Gastroesophageal sphincter (tissue), 4 donors: ENCODE results near the gene NAP1L4. TPM values are rescaled to one million over a fixed set of nuclear protein-coding genes. Genes with fewer than 3 reads are reported as not detected.
A peak's percentile ranks its signal among the peaks of the same experiment; 100 is the strongest.

Source experiments
- ATAC-seq: fragments of 150-250 bp; one replicate; pipeline ENCODE4 v1.9.1; 2016; ENCODE audit warnings: mild to moderate bottlenecking, moderate library complexity
- H3K27ac ChIP-seq, 4 donors: fragments of 200-600 bp; sonication (generic) in 3 of 4; 1 replicate in 3 of 4; 2 replicates in 1 of 4; pipeline ENCODE4 v1.5.1; 2016 to 2019
- H3K27me3 ChIP-seq: fragments of 200-600 bp; sonication (generic); one replicate; pipeline ENCODE4 v1.5.1; 2019
- H3K36me3 ChIP-seq, 2 donors: fragments of 200-600 bp; sonication (generic); one replicate each; pipeline ENCODE4 v1.5.1; 2019; ENCODE audit warnings: control low read depth in 1 of 2
- H3K4me1 ChIP-seq, 3 donors: fragments of 200-600 bp; sonication (generic); 1 replicate in 2 of 3; 2 replicates in 1 of 3; pipeline ENCODE4 v1.5.1; 2016 to 2019; ENCODE audit warnings: control low read depth in 2 of 3
- H3K4me3 ChIP-seq, 2 donors: fragments of 200-600 bp; sonication (generic); one replicate each; pipeline ENCODE4 v1.5.1; 2019; ENCODE audit warnings: mild to moderate bottlenecking in 1 of 2, moderate library complexity in 1 of 2
- H3K9me3 ChIP-seq, 3 donors: fragments of 200-600 bp; sonication (generic); one replicate each; pipeline ENCODE4 v1.5.1; 2017 to 2019; ENCODE audit warnings: control low read depth in 2 of 3
- CTCF ChIP-seq, 4 experiments: fragments of 200-600 bp in 2 of 4; fragments of 450-650 bp in 2 of 4; sonication (generic) in 1 of 4; IDR thresholded peaks; one replicate each; pipeline ENCODE4 v1.5.1; 2017 to 2019; ENCODE audit warnings: antibody characterized with exemption in 4 of 4, mild to moderate bottlenecking in 2 of 4, moderate library complexity in 2 of 4
- EP300 ChIP-seq: sonication (generic); formaldehyde crosslinking; IDR thresholded peaks from one replicate; pipeline ENCODE4 v1.6.1; 2017; ENCODE audit warnings: antibody characterized with exemption, mild to moderate bottlenecking
- POLR2A ChIP-seq, 2 donors: fragments of 450-650 bp; IDR thresholded peaks; one replicate each; pipeline ENCODE4 v1.6.1; 2017; ENCODE audit warnings: antibody characterized with exemption in 2 of 2, mild to moderate bottlenecking in 2 of 2, moderate library complexity in 1 of 2
- POLR2AphosphoS5 ChIP-seq: sonication (generic); formaldehyde crosslinking; IDR thresholded peaks from one replicate; pipeline ENCODE4 v1.6.1; 2017; ENCODE audit warnings: antibody characterized with exemption
- WGBS, 2 donors: methylation state at CpG; one replicate each; pipeline ENCODE4 v1.1.5; 2018; ENCODE audit warnings: low coverage in 1 of 2; 5-methylcytosine and 5-hydroxymethylcytosine counted together
- total RNA-seq, 4 donors: library from RNA; depleted of rRNA; stranded (reverse); fragments of >200 nt; gene quantifications; one replicate each; pipeline ENCODE4 v1.1.0, GENCODE V29; 2016

Gene NAP1L4
- total RNA-seq, 4 donors from 2014 or later, result 107 to 175 (median 137) TPM

- no peak for TF ChIP-seq POLR2AphosphoS5
- TF ChIP-seq CTCF (IDR thresholded peaks at IDR 0.05), result no peak
- no peak for TF ChIP-seq POLR2A (IDR thresholded peaks at IDR 0.05)
- no peak for TF ChIP-seq EP300
- no peak for ATAC-seq
- H3K4me1 ChIP-seq, result peaks cover 0 to 40% (median 8%) of the 10 kb centered on the region in 3 donors
- H3K27ac ChIP-seq, result peak overlapping the region in 1 of 4 donors; percentile 81
- H3K9me3 ChIP-seq, result no peaks in the 10 kb centered on the region
- no peak overlapping the region for H3K4me3 ChIP-seq
- 80 to 94% methylated on average over 3 of the region's 8 CpGs for WGBS, 2 donors
- H3K27me3 ChIP-seq, result no peaks in the 10 kb centered on the region
- peaks cover 0 to 84% of the 10 kb centered on the region in 2 donors for H3K36me3 ChIP-seq
These were observed 10.7 kb upstream of the NAP1L4 start for GRCh38 chr11:3002871-3003270.

- Histone ChIP-seq H3K27me3 (no peaks in the 10 kb centered on the region), H3K36me3 (peaks cover 0 to 80% of the 10 kb centered on the region in 2 donors), H3K9me3 (no peaks in the 10 kb centered on the region), H3K4me1 (peaks cover 0 to 40% (median 8%) of the 10 kb centered on the region in 3 donors), H3K4me3 (no peak overlapping the region), H3K27ac (peak overlapping the region in 2 of 4 donors; percentile 81)
- 72% methylated on average over 5 of the region's 8 CpGs; no CpG with 5 or more reads in 1 of the 2 donors for WGBS, 2 donors
- TF ChIP-seq EP300 (no peak), POLR2AphosphoS5 (no peak), CTCF (IDR thresholded peaks at IDR 0.05) (no peak), POLR2A (IDR thresholded peaks at IDR 0.05) (no peak)
- ATAC-seq, result no peak
These were observed 10.3 kb upstream of the NAP1L4 start for GRCh38 chr11:3002351-3002861.

- Histone ChIP-seq H3K27me3 (no peaks in the 10 kb centered on the region), H3K27ac (peak overlapping the region in 3 of 4 donors; percentile 70 to 81 (median 81)), H3K4me1 (peaks cover 0 to 40% (median 8%) of the 10 kb centered on the region in 3 donors), H3K36me3 (peaks cover 0 to 71% of the 10 kb centered on the region in 2 donors), H3K9me3 (no peaks in the 10 kb centered on the region), H3K4me3 (no peak overlapping the region)
- no peak for ATAC-seq
- WGBS, 2 donors, result 69% methylated on average over 2 of the region's 6 CpGs; no CpG with 5 or more reads in 1 of the 2 donors
- TF ChIP-seq POLR2AphosphoS5 (no peak), CTCF (IDR thresholded peaks at IDR 0.05) (no peak), POLR2A (IDR thresholded peaks at IDR 0.05) (no peak), EP300 (no peak)
These were observed 9.4 kb upstream of the NAP1L4 start for GRCh38 chr11:3001496-3001895.

GRCh38 chr11:3000032-3000961 lies 8.2 kb upstream of the NAP1L4 start:
- H3K36me3 ChIP-seq, result peaks cover 0 to 59% of the 10 kb centered on the region in 2 donors
- no peaks in the 10 kb centered on the region for H3K27me3 ChIP-seq
- ATAC-seq, result peak; percentile 68
- H3K4me3 ChIP-seq, result no peak overlapping the region
- no peaks in the 10 kb centered on the region for H3K9me3 ChIP-seq
- H3K4me1 ChIP-seq, result peaks cover 0 to 33% (median 8%) of the 10 kb centered on the region in 3 donors
- peak overlapping the region; percentile 15 to 81 (median 76) for H3K27ac ChIP-seq
- WGBS, 2 donors, result 22 to 38% methylated on average over 1 to 10 of the region's 17 CpGs
- no peak for TF ChIP-seq POLR2AphosphoS5
- TF ChIP-seq CTCF (IDR thresholded peaks at IDR 0.05), result no peak
- no peak for TF ChIP-seq EP300
- no peak for TF ChIP-seq POLR2A (IDR thresholded peaks at IDR 0.05)
